HG02870 (cell line): ENCODE measurements around the gene PRR13.
"Not testable (repeated sequence)": the region's sequence is repeated elsewhere in the genome, so short reads cannot be mapped to it uniquely, and the experiment has no call there.

ENCODE experiments used
- ATAC-seq: cut with Tn5 transposase; IDR thresholded peaks from one replicate; pipeline ENCODE4 v1.9.1; 2021; ENCODE audit warnings: mild to moderate bottlenecking, moderate library complexity; ENCODE audit not compliant: unreplicated experiment

Gene PRR13

GRCh38 chr12:53435326-53435725, 6.2 kb upstream of the PRR13 start:
- ATAC-seq: not testable (repeated sequence)

DNA sequence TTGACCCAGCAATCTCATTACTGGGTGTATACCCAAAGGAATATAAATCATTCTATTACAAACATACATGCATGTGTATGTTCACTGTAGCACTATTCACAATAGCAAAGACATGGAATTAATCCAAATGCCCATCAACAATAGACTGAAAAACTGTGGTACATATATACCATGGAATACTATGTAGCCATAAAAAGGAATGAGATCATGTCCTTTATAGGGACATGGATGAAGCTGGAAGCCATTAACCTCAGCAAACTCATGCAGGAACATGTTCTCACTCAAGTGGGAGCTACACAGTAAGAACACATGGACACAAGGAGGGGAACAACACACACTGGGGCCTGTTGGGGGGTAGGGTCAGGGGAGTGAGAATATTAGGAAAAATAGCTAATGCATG, 2.0 kb upstream of the PRR13 start:
- not testable (repeated sequence) for ATAC-seq

DNA sequence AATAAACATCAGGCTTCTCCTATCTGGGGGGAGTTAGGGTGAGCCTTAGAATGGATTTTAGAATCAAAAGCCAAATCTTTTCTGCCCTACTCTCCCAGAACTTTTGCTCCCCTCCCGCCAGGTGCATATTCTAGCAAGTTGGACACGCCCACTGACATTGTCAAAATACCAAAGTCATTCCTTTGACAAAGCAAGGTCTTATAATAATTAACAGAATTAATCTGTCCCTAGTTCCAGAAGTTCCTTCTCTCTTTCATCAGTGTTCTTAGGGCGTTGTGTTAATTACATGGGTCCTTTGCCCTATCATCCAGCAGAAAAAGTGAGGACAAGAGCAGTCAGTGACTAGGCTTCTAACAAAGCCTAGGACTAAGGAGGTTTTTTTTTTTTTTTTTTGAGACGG, 2.4 kb downstream of the PRR13 start:
- ATAC-seq: no peak

DNA sequence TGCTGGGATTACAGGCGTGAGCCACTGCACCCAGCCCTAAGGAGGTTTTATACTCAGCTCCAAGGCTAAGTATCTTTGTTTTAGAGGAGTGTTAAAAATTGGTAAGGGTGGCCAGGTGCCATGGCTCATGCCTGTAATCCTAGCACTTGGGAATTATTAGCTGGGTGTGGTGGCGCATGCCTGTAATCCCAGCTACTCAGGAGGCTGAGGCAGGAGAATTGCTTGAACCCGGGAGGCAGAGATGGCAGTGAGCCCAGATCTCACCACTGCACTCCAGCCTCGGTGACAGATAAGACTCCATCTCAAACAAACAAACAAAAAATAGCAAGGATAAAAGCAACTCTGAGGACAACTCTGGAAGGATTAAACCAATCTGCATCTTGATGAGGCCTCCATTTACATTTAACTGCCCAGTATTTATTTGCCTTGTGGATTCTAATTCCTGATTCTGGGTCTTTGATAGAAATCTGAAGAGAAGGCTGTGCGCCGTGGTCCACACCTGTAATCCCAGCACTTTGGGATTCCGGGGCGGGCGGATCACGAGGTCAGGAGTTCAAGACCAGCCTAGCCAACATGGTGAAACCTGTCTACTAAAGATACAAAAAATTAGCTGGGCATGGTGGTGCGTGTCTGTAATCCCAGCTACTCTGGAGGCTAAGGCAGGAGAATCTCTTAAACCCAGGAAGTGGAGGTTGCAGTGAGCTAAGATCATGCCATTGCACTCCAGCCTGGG, 3.2 kb downstream of the PRR13 start:
- ATAC-seq: not testable (repeated sequence)

- no peak for ATAC-seq
These were observed 9.4 kb downstream of the PRR13 start for GRCh38 chr12:53450936-53451335.

DNA sequence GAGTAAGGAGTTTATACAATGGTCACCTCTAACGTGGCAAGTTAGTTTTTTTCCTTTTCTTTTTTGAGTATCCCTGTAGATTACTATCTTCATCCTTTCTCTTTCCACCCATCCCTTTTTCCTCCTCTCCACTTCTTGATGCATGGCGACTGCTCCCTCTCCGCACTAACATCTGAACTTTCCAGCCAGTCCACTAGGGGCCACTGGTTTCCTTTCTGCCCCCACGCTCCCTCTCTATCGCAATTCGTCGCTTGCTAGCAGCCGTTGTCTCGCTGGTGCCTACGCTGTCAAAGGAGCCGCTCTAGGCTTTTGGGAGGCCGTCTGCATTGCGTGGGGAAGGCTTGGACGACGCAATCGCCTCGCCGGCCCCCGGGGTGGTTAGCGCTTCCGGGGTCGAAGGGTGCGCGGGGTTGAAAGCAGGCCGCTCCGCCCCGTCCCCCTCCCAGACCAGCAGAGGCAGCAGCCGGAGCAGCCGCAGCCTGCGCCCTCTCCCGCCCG, 10.2 kb downstream of the PRR13 start, which contains the start of gene PCBP2:
Gene PCBP2, plus strand, starts transcription at position 442 of the 498 bp plus-strand sequence. CDS start 2,699 bp downstream, outside the sequence.
- peak; percentile 96 for ATAC-seq

GRCh38 chr12:53452159-53453077, 10.9 kb downstream of the PRR13 start:
- no peak for ATAC-seq

GRCh38 chr12:53453953-53454640, 12.6 kb downstream of the PRR13 start:
- ATAC-seq: no peak

- no peak for ATAC-seq
These were observed 13.2 kb downstream of the PRR13 start for GRCh38 chr12:53454707-53455106.

DNA sequence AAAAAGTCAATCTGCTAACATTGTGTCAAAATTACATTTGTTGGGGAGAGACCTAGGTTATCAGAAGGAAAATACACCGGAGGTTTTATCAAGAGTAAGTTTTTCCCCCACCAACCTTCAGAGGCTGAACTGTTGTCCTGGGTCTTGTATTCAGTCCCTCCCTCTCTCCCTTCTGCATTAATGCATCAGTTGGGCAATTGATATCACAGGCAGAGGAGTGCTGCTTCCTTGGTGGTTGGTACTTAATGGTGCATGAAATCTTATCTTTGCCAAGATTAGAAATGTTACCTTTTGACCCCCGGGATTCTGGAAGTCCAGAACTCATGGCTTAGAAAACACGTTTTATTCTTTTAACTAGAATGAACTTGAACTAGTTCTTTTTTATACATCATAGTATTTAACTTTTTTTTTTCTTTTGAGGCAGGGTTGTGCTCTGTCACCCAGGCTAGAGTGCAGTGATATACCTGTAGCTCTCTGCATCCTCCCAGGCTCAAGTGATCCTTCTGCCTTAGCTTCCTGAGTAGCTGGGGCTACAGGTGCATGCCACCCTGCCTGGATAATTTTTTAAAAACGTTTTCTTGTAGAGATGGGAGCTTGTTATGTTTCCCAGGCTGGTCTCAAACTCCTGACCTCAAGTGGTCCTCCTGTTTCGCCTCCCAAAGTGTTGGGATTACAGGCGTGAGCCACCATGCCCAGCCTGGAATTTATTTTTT, 15.3 kb downstream of the PRR13 start:
- no peak for ATAC-seq

- no peak for ATAC-seq
These were observed 17.6 kb downstream of the PRR13 start for GRCh38 chr12:53459097-53459496.

GRCh38 chr12:53461059-53461458, 19.5 kb downstream of the PRR13 start:
- no peak for ATAC-seq

DNA sequence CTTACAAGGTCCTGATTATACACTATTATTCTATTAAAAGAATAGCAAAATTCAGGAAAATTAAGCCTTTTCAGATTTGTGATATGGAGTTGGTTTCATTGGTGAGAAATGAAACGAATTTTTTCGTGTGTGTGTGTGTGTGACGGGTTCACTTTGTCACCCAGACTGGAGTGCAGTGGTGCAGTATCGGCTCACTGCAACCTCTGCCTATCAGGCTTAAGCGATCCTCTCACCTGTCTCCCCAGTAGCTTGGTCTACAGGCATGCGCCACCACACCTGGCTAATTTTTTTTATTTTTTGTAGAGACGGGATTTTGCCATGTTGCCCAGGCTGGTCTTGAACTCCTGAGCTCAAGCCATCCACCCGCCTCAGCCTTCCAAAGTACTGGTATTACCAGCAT, 20.1 kb downstream of the PRR13 start:
- no peak for ATAC-seq

GRCh38 chr12:53462935-53463334, 21.4 kb downstream of the PRR13 start:
- no peak for ATAC-seq

GRCh38 chr12:53463802-53464560, 22.4 kb downstream of the PRR13 start:
- ATAC-seq: no peak

DNA sequence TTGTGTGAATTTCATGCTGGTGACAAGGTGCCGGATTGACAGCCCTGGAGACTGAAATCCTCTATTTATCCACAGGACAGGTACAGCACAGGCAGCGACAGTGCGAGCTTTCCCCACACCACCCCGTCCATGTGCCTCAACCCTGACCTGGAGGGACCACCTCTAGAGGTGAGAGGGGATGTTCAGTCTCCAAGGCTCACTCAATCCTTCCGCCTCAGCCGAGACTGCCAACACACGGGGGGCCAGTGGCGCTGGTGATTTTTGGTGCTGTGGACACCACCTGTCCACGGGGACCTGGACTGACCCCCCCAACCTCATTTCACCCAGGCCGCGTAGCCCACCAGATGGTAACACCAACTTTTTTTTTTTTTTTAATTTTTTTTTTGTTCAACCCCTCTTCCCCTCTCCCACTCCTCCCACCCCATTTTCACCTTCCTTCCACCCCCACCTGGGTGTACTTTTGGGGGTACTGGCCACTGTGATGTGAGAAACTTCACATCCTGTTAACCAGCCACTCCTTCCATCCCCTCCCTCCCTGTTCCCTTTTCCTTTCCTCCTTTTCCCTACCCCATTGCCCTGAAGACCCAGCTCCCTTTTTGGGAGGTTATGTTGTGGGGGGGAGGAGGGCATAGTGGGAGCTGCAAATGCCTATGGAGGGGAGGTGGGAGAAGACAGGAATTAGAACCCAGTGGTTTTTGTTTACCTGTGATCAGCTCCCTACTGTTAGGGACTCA, 23.3 kb downstream of the PRR13 start:
- ATAC-seq: no peak

GRCh38 chr12:53465679-53466078, 24.1 kb downstream of the PRR13 start:
- ATAC-seq: no peak

DNA sequence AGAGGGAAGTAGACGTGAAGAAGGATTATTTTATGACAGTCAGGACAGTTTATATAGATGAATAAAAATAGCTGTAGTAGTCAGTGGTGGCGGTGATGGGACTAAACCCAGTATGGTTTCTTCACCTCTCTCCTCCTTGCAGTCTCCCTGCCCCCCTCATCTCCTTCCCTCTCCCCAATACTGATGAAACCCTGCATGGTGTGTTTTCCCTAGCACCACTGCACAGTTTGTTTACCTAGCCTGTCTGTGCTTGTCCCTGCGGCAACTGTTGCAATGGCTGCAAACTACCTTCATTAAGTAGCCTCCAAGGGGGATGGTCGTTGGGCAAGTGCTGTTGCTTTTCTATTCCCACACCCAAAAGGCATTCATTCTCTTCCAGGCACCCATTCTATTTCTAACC, 25.1 kb downstream of the PRR13 start:
- no peak for ATAC-seq

GRCh38 chr12:53467082-53467481, 25.5 kb downstream of the PRR13 start:
- no peak for ATAC-seq
